ENCODE results near the gene KLHL30. TPM values are rescaled to one million over a fixed set of nuclear protein-coding genes. Genes with fewer than 3 reads are reported as not detected.

The KLHL30 gene
- total RNA-seq, 2 experiments from 2014 or later, result not detected

DNA sequence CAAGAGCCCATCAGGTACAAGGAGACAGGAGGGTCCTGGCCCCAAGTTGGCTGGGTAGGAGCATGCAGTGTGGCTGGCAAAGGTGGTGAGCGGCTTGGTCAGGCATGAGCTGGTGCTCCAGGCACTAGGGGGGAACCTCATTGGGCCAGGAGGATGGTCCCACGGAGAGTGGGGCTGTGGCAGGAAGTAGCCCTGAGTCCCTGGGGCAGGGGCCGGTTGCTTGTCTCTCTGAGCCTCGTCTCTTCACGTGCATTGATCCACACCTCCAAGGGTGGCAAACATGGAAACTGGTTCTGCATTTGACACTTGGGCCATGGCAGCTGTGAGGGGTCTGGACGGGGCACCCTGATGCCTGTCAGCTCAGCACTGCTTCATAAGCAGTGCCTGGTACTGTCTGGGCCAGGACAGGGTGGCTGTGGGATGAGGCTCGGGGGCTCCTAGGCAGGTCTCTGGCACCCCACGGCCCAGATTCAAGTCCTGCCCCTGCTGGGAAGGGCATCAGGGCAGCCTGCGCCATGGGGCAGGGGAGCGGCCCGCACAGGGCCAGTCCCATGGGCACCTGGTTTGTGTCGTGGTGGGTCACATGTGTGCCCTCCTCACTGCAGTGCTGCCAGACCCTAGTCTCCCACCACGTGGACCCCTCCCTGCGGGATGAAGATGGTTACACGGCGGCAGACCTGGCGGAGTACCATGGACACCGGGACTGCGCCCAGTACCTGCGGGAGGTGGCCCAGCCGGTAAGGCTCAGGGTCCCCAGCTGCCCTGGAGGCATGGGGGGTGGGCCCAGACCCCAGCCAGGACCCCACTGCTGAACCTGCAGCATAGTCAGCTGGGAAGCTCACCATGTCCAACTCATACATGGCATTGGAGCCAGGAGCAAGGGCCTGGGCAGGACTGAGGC lies 21.9 kb upstream of the KLHL30 start:
- H3K4me1 Mint-ChIP-seq (ENCODE audit: low read depth), result no peaks in the 10 kb centered on the region
- CTCF ChIA-PET, result no interaction called here
- intact Hi-C loops (cut with micrococcal nuclease), result no loop called here
- no peak overlapping the region for H3K27ac Mint-ChIP-seq
- peaks cover 7% of the 10 kb centered on the region for H3K9me3 Mint-ChIP-seq
- peaks cover 2% of the 10 kb centered on the region for H3K36me3 Mint-ChIP-seq
- POLR2A ChIA-PET, result no interaction called here
- peaks cover 9% of the 10 kb centered on the region for H3K27me3 Mint-ChIP-seq
- DNase-seq, result no peak
- no peak overlapping the region for H3K4me3 Mint-ChIP-seq

DNA sequence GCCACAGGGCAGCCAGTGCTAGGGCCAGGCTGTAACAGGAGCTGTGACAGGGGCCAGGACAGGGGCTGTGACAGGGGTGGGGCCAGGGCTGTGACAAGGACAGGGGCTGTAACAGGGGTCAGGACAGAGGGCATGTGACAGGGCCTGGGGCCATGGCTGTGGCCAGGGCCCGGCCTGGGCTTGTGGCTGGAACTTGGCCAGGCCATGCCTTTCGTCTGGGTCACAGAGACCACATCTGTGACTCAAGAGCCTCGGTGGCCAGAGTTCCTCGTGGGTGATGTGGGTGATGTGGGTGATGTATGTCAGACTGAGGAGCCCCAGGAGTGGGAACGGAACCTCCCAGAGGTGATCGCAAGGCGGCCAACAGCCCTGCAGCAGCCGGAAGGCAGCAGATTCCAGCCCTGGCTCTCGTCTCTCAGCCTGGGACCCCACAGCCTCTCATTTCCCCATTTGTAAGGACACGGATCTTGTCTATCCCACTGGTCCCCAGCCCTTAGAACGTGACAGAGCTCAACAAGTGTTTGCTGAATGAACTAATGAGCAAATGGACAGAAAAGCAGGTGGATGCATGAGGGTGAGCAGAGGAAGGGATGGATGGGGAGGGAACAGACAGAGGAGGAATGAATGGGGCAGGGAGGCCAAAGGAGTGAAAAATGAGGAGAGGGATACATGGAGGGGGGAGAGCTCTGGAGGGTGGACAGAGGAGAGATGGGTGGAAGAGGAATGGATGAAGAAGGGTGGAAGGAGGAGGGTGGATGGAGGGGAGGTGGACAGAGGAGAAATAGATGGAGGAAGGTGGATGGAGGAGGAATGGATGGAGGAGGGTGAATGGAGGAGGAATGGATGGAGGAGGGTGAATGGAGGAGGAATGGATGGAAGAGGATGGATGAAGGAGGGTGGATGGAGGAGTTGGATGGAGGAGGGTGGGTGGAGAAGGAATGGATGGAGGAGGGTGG lies 21.0 kb upstream of the KLHL30 start:
- peaks cover 7% of the 10 kb centered on the region for H3K9me3 Mint-ChIP-seq
- no peak overlapping the region for H3K27ac Mint-ChIP-seq
- H3K27me3 Mint-ChIP-seq, result peaks cover 9% of the 10 kb centered on the region
- intact Hi-C loops (cut with micrococcal nuclease), result no loop called here
- H3K36me3 Mint-ChIP-seq, result peaks cover 2% of the 10 kb centered on the region
- DNase-seq, result no peak
- H3K4me3 Mint-ChIP-seq, result no peak overlapping the region
- CTCF ChIA-PET, result no interaction called here
- POLR2A ChIA-PET, result no interaction called here
- H3K4me1 Mint-ChIP-seq (ENCODE audit: low read depth), result no peaks in the 10 kb centered on the region

DNA sequence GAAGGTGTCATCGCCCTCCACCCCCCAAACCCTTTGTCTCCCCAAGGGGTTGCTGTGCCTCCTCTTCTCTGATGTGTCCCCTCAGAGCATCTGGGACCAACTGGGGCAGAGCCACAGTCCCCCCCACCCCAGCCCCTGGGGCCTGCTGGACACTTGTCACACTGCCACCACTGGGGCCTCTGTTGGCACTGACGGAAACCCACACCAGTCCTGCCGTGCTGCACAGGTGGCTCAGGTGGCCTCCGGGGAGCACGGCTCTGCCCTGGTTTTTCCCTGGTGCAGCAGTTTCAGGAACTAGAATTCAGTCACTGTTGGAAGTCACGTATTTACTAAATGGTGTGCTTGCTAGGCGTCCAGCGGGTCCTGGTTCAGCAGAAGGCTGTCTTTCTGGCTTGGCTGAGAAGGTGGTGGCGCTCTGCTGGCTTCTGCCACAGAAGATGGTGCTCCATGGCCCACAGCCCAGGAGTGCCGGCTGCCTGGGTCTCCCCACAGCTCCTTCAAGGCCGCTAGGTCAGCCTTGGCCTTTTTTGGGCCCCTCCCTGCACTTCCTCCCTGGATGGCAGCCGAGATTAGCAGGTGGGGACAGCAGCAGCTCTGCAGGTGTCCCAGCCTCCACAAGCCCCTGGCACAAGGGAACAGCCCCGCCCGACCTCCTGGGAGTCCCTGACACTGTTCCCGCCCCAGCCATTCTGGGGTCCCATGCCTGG lies 18.6 kb upstream of the KLHL30 start:
- intact Hi-C loops (cut with micrococcal nuclease), result no loop called here
- H3K4me1 Mint-ChIP-seq (ENCODE audit: low read depth), result no peaks in the 10 kb centered on the region
- H3K4me3 Mint-ChIP-seq, result no peak overlapping the region
- ChIA-PET CTCF (interaction anchor here (0.7 kb wide), 1 partner anchor 24 kb away, joined by 4 read pairs; no protein-coding TSS in a partner anchor), POLR2A (no interaction called here)
- H3K9me3 Mint-ChIP-seq, result no peaks in the 10 kb centered on the region
- H3K27ac Mint-ChIP-seq, result no peak overlapping the region
- peaks cover 9% of the 10 kb centered on the region for H3K27me3 Mint-ChIP-seq
- H3K36me3 Mint-ChIP-seq, result no peaks in the 10 kb centered on the region
- no peak for DNase-seq

DNA sequence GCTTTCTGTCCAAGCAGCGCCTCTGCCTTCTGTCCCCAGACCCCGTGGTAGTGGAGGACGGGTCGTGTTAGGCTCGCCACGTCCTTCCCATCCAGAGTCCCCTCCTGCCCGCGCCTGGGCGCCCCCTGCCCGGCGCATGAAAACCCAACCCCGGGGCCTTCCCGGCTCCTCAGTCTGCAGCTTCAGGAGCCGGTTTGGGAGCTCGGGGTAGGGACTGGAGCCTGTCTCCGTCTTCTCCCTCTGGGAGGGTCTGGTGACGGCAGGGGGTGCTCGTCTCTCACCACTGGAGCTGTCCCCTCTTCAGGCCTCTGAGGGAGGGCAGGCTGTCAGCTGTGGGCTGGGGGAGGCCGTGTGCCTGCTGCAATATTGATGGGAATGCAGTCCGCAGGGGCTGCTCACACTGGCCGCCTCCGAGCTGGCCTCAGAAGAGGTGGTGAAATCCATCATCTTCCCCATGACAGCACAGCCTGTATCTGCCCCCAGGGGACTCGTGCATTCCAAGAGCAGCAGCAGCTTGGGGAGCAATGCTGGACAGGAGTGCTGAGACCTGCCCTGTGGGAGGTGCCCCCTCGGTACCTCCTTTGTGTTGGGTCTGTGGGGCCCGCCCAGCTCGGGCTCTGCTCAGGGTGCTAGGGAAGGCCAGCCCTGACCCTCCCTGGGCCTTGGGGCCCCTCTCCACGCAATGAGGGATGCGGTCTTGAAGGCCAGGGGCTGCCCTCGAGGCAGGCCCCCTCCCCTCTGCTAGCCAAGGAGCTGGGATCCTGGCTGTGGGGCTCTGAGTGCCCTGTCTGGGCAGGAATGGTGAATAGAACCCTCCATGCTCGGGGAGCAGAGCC lies 17.8 kb upstream of the KLHL30 start:
- ChIA-PET CTCF (no interaction called here), POLR2A (no interaction called here)
- Mint-ChIP-seq H3K36me3 (no peaks in the 10 kb centered on the region), H3K4me3 (no peak overlapping the region), H3K9me3 (no peaks in the 10 kb centered on the region), H3K27me3 (peaks cover 9% of the 10 kb centered on the region), H3K4me1 (ENCODE audit: low read depth) (no peaks in the 10 kb centered on the region), H3K27ac (no peak overlapping the region)
- intact Hi-C loops (cut with micrococcal nuclease), result no loop called here
- DNase-seq, result no peak

DNA sequence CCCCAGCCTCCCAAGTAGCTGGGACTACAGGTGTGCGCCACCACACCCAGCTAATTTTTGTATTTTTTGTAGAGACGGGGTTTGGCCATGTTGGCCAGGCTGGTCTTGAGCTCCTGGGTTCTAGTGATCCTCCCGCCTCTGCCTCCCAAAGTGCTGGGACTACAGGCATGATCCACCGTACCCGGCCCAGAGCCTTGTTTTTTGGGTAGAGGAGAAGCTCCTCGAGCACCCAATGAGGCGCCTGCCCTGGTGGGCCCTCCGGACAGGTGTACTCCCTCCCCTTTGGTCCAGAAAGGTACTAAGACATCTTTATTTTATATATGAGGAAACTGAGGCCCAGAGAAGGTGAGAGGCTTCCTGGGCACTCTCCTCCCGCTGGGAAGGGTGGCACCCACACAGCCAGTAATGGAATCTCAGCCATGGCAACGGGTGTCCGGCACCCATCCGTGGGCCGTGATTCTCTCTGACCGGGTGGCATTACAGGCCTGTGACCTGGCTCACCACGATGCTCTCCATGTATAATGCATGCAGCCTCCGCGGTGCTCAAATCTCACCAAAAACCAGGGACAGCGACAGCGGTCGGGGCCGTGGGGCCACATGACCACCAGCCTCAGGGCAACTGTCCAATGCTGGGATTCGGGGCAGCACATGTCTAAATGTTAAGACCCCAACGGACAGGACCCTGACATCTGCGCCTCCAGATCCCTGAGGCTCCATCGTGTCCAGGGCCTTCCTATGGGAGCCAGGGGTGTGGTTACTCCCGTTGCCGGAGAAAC lies 16.8 kb upstream of the KLHL30 start:
- intact Hi-C loops (cut with micrococcal nuclease), result no loop called here
- Mint-ChIP-seq H3K27me3 (peaks cover 9% of the 10 kb centered on the region), H3K27ac (no peak overlapping the region), H3K4me3 (no peak overlapping the region), H3K9me3 (no peaks in the 10 kb centered on the region), H3K4me1 (ENCODE audit: low read depth) (no peaks in the 10 kb centered on the region), H3K36me3 (no peaks in the 10 kb centered on the region)
- POLR2A ChIA-PET, result no interaction called here
- no peak for DNase-seq
- CTCF ChIA-PET, result no interaction called here

DNA sequence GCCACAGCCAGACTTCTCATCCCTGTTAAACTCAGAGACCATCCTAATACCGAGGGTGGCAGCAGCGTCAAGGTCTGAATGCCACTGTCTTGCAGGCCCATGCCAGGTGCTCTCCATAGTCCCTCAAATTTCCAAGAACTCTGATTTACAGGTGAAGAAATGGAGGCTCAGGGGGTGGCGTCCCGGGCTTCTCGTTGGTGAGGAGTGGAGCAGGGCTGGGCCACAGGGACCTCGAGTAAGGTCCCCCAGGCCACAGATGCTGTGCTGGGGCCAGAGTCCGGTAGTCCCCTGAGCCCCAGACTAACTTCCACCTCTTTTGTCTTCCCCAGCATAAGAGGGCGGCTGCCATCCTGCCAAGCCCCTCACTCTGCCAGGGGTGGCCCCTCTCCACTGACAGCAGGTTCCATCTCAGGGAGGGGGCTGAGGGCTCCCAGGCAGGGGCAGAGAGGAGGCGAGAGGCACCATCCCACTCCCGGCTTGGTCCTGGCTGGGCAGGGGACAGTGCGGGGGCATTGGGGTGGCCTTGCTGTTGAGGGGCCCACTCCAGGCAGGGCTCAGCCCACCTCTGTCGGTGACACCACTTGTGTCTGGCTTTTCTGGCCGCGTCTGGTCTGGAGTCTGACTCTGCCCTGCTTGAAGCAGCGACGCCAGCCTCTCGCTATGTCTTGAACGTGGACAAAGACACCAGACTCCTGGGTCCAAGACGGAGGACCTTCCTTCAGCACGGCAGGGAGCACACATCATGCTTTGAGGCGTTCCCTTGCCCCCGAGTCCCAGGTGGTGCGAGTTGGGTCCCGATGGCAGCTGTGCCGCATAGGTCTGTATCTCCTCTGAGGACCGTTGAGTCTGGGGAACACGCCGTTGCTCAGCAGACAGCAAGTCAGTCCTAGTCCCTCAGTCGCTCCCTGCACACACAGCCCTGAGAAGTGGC lies 15.9 kb upstream of the KLHL30 start:
- ChIA-PET POLR2A (no interaction called here), CTCF (no interaction called here)
- H3K4me3 Mint-ChIP-seq, result no peak overlapping the region
- no peaks in the 10 kb centered on the region for H3K9me3 Mint-ChIP-seq
- H3K27me3 Mint-ChIP-seq, result peaks cover 5% of the 10 kb centered on the region
- DNase-seq, result no peak
- H3K4me1 Mint-ChIP-seq (ENCODE audit: low read depth), result no peaks in the 10 kb centered on the region
- intact Hi-C loops (cut with micrococcal nuclease), result no loop called here
- no peak overlapping the region for H3K27ac Mint-ChIP-seq
- no peaks in the 10 kb centered on the region for H3K36me3 Mint-ChIP-seq

DNA sequence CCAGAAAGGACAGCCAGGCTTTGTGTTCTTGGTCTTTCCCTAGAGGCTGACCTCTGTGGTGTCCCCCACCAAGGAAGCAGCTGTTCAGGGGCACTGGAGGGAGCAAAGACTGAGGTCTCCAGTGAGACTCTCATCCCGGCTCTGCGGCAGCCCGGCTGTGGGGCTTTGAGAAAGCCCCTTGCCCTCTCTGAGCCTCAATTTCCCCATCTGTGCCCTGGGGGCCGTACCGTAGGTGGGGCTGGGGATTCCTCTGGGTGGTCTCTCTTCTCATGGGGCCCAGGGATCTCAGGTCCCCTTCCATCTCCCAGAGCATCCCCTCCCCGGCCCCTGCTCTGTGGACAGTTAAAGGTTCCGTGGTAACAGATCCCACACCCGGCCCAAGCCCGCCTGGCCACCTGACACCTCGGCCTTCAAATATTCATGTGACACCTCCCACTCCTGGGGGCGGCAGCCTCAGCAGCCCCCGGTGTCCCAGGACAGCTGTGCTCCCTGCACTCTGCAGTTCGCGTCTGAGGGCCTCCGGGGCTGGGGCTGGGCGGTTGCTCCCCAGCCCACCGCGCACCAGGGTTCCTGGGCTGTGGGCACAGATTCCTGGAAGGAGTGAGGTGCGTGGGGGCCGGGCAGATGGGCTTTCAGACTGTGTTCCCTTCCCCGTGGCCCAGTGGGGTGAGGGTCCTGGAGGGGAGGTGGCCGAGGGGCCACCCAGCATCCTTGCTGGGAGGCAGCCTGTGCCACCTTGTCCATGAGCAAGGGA lies 15.1 kb upstream of the KLHL30 start:
- intact Hi-C loops (cut with micrococcal nuclease), result no loop called here
- no peak overlapping the region for H3K27ac Mint-ChIP-seq
- no peaks in the 10 kb centered on the region for H3K4me1 Mint-ChIP-seq (ENCODE audit: low read depth)
- no peak for DNase-seq
- ChIA-PET POLR2A (no interaction called here), CTCF (no interaction called here)
- H3K36me3 Mint-ChIP-seq, result no peaks in the 10 kb centered on the region
- peaks cover 2% of the 10 kb centered on the region for H3K27me3 Mint-ChIP-seq
- no peaks in the 10 kb centered on the region for H3K9me3 Mint-ChIP-seq
- H3K4me3 Mint-ChIP-seq, result no peak overlapping the region

DNA sequence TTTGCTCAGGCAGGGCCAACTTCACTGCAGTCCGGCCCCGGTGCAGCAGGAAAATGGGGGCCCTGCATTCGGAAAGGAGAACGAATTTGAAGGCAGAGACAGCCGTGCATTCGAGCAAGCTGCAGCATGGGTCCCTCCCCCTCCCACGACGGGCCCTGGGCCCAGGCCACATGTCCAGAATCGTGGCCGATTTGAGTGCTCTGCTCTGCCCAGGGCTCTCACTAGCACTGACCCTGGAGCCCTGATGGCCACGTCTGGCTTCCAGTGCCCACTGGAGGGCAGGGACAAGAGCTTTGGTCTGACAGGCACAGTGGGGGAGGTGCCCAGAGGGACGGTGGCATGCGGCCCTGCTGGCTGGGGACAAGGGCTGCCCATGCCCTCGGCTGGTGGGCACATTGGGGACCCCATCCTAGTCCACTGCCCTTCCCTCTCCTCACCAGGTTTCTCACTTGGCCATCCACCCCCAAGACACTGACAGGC lies 14.4 kb upstream of the KLHL30 start:
- CTCF ChIA-PET, result no interaction called here
- POLR2A ChIA-PET, result no interaction called here

DNA sequence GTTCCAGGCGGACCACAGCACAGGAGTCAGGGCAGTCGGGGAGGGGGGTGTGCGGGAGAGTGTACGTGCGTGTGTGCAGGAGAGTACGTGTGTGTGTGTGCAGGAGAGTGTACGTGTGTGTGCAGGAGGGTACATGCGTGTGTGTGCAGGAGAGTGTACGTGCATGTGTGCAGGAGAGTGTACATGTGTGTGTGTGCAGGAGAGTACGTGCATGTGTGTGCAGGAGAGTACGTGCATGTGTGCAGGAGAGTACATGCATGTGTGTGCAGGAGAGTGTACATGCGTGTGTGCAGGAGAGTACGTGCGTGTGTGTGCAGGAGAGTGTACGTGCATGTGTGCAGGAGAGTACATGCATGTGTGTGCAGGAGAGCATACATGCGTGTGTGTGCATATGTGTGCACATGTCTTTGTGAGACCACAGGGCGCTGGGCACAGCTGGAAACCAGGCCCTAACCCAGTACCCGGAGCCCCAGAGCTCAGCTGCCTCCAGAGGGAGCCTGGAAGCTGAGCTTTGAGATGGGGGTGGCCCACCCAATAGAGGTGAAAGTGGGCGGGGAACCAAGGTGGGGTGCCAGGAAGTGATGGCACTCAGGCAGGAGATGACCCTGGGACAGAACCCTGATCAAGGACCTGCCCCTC lies 13.9 kb upstream of the KLHL30 start:
- CTCF ChIA-PET, result no interaction called here
- no peaks in the 10 kb centered on the region for H3K36me3 Mint-ChIP-seq
- no peak overlapping the region for H3K27ac Mint-ChIP-seq
- no peak overlapping the region for H3K4me3 Mint-ChIP-seq
- no peaks in the 10 kb centered on the region for H3K9me3 Mint-ChIP-seq
- POLR2A ChIA-PET, result no interaction called here
- H3K27me3 Mint-ChIP-seq, result no peaks in the 10 kb centered on the region
- intact Hi-C loops (cut with micrococcal nuclease), result no loop called here
- no peak for DNase-seq
- H3K4me1 Mint-ChIP-seq (ENCODE audit: low read depth), result no peaks in the 10 kb centered on the region

More for the DNA sequence above, 14.4 kb upstream of the KLHL30 start:
- Mint-ChIP-seq H3K9me3 (no peaks in the 10 kb centered on the region), H3K4me3 (no peak overlapping the region), H3K4me1 (ENCODE audit: low read depth) (no peaks in the 10 kb centered on the region), H3K27me3 (no peaks in the 10 kb centered on the region), H3K27ac (no peak overlapping the region), H3K36me3 (no peaks in the 10 kb centered on the region)
- no peak for DNase-seq
- intact Hi-C loops (cut with micrococcal nuclease), result no loop called here

Measured in activated CD4-positive, alpha-beta memory T cell treated with anti-CD3 and anti-CD28 coated beads for 36 hours (primary cell).